GM19043 (cell line): Measurements from ENCODE around the gene ROBO2.

Experiments used
- ATAC-seq: cut with Tn5 transposase; IDR thresholded peaks from one replicate; pipeline ENCODE4 v1.9.1; 2021; ENCODE audit warnings: low read depth; ENCODE audit not compliant: unreplicated experiment

Gene ROBO2

GRCh38 chr3:77539677-77540076 lies 499.8 kb downstream of the ROBO2 start:
- no peak for ATAC-seq

GRCh38 chr3:77541203-77541922 lies 501.5 kb downstream of the ROBO2 start:
- ATAC-seq: no peak

GRCh38 chr3:77546246-77546645 lies 506.3 kb downstream of the ROBO2 start:
- ATAC-seq: no peak

GRCh38 chr3:77549034-77549433 lies 509.1 kb downstream of the ROBO2 start:
- no peak for ATAC-seq

- ATAC-seq: no peak
These were observed 513.3 kb downstream of the ROBO2 start for GRCh38 chr3:77553240-77553639.

GRCh38 chr3:77562089-77562488 lies 522.2 kb downstream of the ROBO2 start:
- no peak for ATAC-seq

GRCh38 chr3:77563012-77563411 lies 523.1 kb downstream of the ROBO2 start:
- no peak for ATAC-seq

GRCh38 chr3:77566055-77566454 lies 526.2 kb downstream of the ROBO2 start:
- ATAC-seq: no peak

- ATAC-seq: no peak
These were observed 532.2 kb downstream of the ROBO2 start for GRCh38 chr3:77571971-77572715.

- no peak for ATAC-seq
These were observed 537.4 kb downstream of the ROBO2 start for GRCh38 chr3:77577264-77577663.

- no peak for ATAC-seq
These were observed 546.3 kb downstream of the ROBO2 start for GRCh38 chr3:77586216-77586615.

GRCh38 chr3:77588863-77589262 lies 549.0 kb downstream of the ROBO2 start:
- no peak for ATAC-seq

GRCh38 chr3:77590191-77590590 lies 550.3 kb downstream of the ROBO2 start:
- ATAC-seq: no peak

- ATAC-seq: no peak
These were observed 555.5 kb downstream of the ROBO2 start for GRCh38 chr3:77595371-77595870.

- no peak for ATAC-seq
These were observed 560.0 kb downstream of the ROBO2 start for GRCh38 chr3:77599948-77600347.

GRCh38 chr3:77601823-77602415 lies 562.0 kb downstream of the ROBO2 start:
- no peak for ATAC-seq

- no peak for ATAC-seq
These were observed 562.8 kb downstream of the ROBO2 start for GRCh38 chr3:77602722-77603121.

GRCh38 chr3:77605308-77605707 lies 565.4 kb downstream of the ROBO2 start:
- ATAC-seq: no peak

- no peak for ATAC-seq
These were observed 566.0 kb downstream of the ROBO2 start for GRCh38 chr3:77605865-77606264.

GRCh38 chr3:77606372-77606771 lies 566.5 kb downstream of the ROBO2 start:
- ATAC-seq: no peak

- ATAC-seq: no peak
These were observed 578.8 kb downstream of the ROBO2 start for GRCh38 chr3:77618686-77619085.

GRCh38 chr3:77620009-77620408 lies 580.1 kb downstream of the ROBO2 start:
- no peak for ATAC-seq
